ENCODE measurements around the gene PLPP4.
"Not testable (repeated sequence)": the region's sequence is repeated elsewhere in the genome, so short reads cannot be mapped to it uniquely, and the experiment has no call there.

The PLPP4 gene

GRCh38 chr10:120492346-120492745 lies 35.3 kb downstream of the PLPP4 start:
- no peak for DNase-seq

- DNase-seq, result no peak
Observed at GRCh38 chr10:120493411-120494312, 36.6 kb downstream of the PLPP4 start.

GRCh38 chr10:120494313-120494710 lies 37.3 kb downstream of the PLPP4 start:
- no peak for DNase-seq

- no peak for DNase-seq
Observed at GRCh38 chr10:120495226-120496009, 38.4 kb downstream of the PLPP4 start.

- DNase-seq, result no peak
Observed at GRCh38 chr10:120499883-120500282, 42.9 kb downstream of the PLPP4 start.

- no peak for DNase-seq
Observed at GRCh38 chr10:120503689-120504088, 46.7 kb downstream of the PLPP4 start.

GRCh38 chr10:120504227-120504626 lies 47.2 kb downstream of the PLPP4 start:
- DNase-seq, result not testable (repeated sequence)

- no peak for DNase-seq
Observed at GRCh38 chr10:120505056-120505455, 48.0 kb downstream of the PLPP4 start.

- DNase-seq, result no peak
Observed at GRCh38 chr10:120505866-120506265, 48.8 kb downstream of the PLPP4 start.

GRCh38 chr10:120506674-120507073 lies 49.6 kb downstream of the PLPP4 start:
- DNase-seq, result no peak

GRCh38 chr10:120507175-120507574 lies 50.1 kb downstream of the PLPP4 start:
- no peak for DNase-seq

- no peak for DNase-seq
Observed at GRCh38 chr10:120507651-120508050, 50.6 kb downstream of the PLPP4 start.

GRCh38 chr10:120508393-120508792 lies 51.4 kb downstream of the PLPP4 start:
- peak in 1 of 2 donors; percentile 2 for DNase-seq

GRCh38 chr10:120508966-120509365 lies 51.9 kb downstream of the PLPP4 start:
- no peak for DNase-seq

GRCh38 chr10:120511165-120511564 lies 54.1 kb downstream of the PLPP4 start:
- DNase-seq, result no peak

- no peak for DNase-seq
Observed at GRCh38 chr10:120513307-120513796, 56.3 kb downstream of the PLPP4 start.

- peak in 1 of 2 donors; percentile 18 for DNase-seq
Observed at GRCh38 chr10:120514035-120514620, 57.1 kb downstream of the PLPP4 start.

- no peak for DNase-seq
Observed at GRCh38 chr10:120514959-120515358, 57.9 kb downstream of the PLPP4 start.

- no peak for DNase-seq
Observed at GRCh38 chr10:120515741-120516140, 58.7 kb downstream of the PLPP4 start.

- no peak for DNase-seq
Observed at GRCh38 chr10:120516426-120516825, 59.4 kb downstream of the PLPP4 start.

GRCh38 chr10:120517196-120517595 lies 60.2 kb downstream of the PLPP4 start:
- no peak for DNase-seq

- DNase-seq, result no peak
Observed at GRCh38 chr10:120517881-120518484, 61.0 kb downstream of the PLPP4 start.

- no peak for DNase-seq
Observed at GRCh38 chr10:120521880-120522279, 64.9 kb downstream of the PLPP4 start.

Data from stimulated activated CD4-positive, alpha-beta T cell treated with anti-CD3 and anti-CD28 coated beads, Interleukin-2, amount 100 ng/mL, for 24 hours (primary cell).